ENCODE results near the gene ANP32D. TPM values are rescaled to one million over a fixed set of nuclear protein-coding genes. Genes with fewer than 3 reads are reported as not detected.
"Not testable (repeated sequence)": the region's sequence is repeated elsewhere in the genome, so short reads cannot be mapped to it uniquely, and the experiment has no call there.

ANP32D gene
- total RNA-seq: not detected

DNA sequence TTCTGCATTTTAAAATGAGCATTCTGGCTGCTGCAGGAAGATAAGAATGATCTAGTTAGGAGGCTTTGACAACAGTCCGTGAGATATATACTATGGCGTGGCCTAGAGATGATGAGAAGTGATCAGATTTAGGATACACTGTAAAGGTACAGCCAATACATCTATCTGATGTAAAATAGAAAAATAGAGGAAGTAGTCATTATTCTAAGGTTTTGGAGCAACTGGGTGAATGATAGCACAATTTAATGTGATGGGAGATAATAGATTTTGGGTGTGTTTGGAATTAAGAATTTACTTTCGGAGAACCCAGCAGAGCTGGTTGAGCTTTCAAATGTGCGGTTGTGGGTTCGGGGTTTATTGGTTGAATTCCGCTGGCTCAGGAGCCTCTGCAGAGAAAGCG lies at the start of gene ANP32D:
Gene ANP32D (plus strand): TSS at position 301 of the 400 bp plus-strand sequence. CDS start 106 bp downstream, outside the sequence.
- 92 to 93% methylated on average over 7 of the region's 7 CpGs for WGBS, 2 donors
- TF ChIP-seq POLR2A (IDR thresholded peaks at IDR 0.05) (no peak), CTCF (IDR thresholded peaks at IDR 0.05) (no peak)
- intact Hi-C loops (cut with DNase I; ENCODE audit: low total_unique reads): no loop called here
- no peak for DNase-seq (ENCODE audit: low spot score in 2 of 2)
- no peak within 1 kb of the TSS for H3K4me3 ChIP-seq (ENCODE audit: low read depth, poor library complexity, severe bottlenecking)

GRCh38 chr12:48423171-48423570 lies 49.2 kb upstream of the ANP32D start:
- intact Hi-C loops (cut with DNase I; ENCODE audit: low total_unique reads): no loop called here
- WGBS, 2 donors: 51 to 53% methylated on average over 3 of the region's 3 CpGs

DNA sequence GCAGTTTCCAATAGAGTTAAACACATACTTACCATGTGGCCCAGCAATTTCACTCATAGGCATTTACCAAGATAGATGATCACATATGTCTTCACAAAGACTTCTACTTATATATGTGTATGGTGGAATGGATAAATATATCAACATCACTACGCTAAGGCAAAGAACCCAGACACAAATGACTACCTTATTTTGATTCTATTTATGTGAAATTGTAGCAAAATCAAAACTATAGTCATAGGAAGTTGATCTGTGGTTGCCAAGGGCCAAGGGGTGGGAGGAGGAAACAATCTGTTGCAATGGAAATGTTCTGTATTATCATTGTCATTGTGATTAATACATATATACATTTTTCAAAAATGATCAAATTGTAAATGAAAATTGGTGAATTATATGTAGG lies 47.7 kb upstream of the ANP32D start:
- H3K4me3 ChIP-seq (ENCODE audit: low read depth, poor library complexity, severe bottlenecking): no peak overlapping the region
- 80 to 90% methylated on average over 1 of the region's 1 CpG for WGBS, 2 donors
- no peak for DNase-seq (ENCODE audit: low spot score in 2 of 2)
- TF ChIP-seq CTCF (IDR thresholded peaks at IDR 0.05) (no peak), POLR2A (IDR thresholded peaks at IDR 0.05) (no peak)
- intact Hi-C loops (cut with DNase I; ENCODE audit: low total_unique reads): no loop called here

More at GRCh38 chr12:48423171-48423570, 49.2 kb upstream of the ANP32D start:
- H3K4me3 ChIP-seq (ENCODE audit: low read depth, poor library complexity, severe bottlenecking): no peak overlapping the region
- TF ChIP-seq POLR2A (IDR thresholded peaks at IDR 0.05) (no peak), CTCF (IDR thresholded peaks at IDR 0.05) (no peak)
- no peak for DNase-seq (ENCODE audit: low spot score in 2 of 2)

DNA sequence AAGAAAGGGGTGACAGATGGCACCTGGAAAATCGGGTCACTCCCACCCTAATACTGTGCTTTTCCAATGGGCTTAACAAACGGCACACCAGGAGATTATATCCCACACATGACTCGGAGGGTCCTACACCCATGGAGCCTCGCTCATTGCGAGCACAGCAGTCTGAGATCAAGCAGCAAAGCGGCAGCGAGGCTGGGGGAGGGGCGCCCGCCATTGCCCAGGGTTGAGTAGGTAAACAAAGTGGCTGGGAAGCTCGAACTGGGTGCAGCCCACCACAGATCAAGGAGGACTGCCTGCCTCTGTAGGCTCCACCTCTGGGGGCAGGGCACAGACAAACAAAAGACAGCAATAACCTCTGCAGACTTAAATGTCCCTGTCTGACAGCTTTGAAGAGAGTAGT lies 38.3 kb upstream of the ANP32D start:
- H3K4me3 ChIP-seq (ENCODE audit: low read depth, poor library complexity, severe bottlenecking); DNase-seq (ENCODE audit: low spot score in 2 of 2); intact Hi-C loops (cut with DNase I; ENCODE audit: low total_unique reads): not testable (repeated sequence)
- WGBS, 2 donors: 87 to 95% methylated on average over 10 of the region's 10 CpGs

DNA sequence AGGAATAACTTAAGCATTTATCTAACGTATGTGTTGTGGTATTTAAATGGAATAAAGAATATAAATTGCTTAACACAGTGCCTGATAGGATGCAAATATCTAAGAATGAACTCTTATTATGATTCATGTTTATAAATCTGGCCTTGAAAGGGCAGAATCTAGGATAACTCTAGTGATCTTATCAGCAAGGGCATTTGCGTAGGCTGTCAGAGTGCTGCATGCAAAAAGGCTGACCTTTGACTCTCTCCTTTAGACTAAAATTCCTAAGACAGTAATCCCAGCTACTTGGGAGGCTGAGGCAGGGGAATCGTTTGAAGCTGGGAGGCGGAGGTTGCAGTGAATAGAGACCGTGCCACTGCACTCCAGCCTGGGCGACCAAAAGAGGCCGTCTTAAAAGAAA lies 31.3 kb upstream of the ANP32D start:
- H3K4me3 ChIP-seq (ENCODE audit: low read depth, poor library complexity, severe bottlenecking): no peak overlapping the region
- intact Hi-C loops (cut with DNase I; ENCODE audit: low total_unique reads): no loop called here
- no peak for DNase-seq (ENCODE audit: low spot score in 2 of 2)
- TF ChIP-seq CTCF (IDR thresholded peaks at IDR 0.05): no peak
- no peak for TF ChIP-seq POLR2A (IDR thresholded peaks at IDR 0.05)
- WGBS, 2 donors: 69 to 74% methylated on average over 7 of the region's 7 CpGs

GRCh38 chr12:48442179-48442847 lies 30.0 kb upstream of the ANP32D start:
- H3K4me3 ChIP-seq (ENCODE audit: low read depth, poor library complexity, severe bottlenecking): no peak overlapping the region
- WGBS, 2 donors: 90 to 91% methylated on average over 3 of the region's 3 CpGs
- TF ChIP-seq CTCF (IDR thresholded peaks at IDR 0.05) (no peak), POLR2A (IDR thresholded peaks at IDR 0.05) (no peak)
- DNase-seq (ENCODE audit: low spot score in 2 of 2): no peak
- intact Hi-C loops (cut with DNase I; ENCODE audit: low total_unique reads): no loop called here

Data from lower leg skin (tissue), 4 donors.